ENCODE results near the gene HID1. TPM values are rescaled to one million over a fixed set of nuclear protein-coding genes. Genes with fewer than 3 reads are reported as not detected.

HID1 gene
- total RNA-seq, 1 experiment from 2014 or later = 43.8 TPM

DNA sequence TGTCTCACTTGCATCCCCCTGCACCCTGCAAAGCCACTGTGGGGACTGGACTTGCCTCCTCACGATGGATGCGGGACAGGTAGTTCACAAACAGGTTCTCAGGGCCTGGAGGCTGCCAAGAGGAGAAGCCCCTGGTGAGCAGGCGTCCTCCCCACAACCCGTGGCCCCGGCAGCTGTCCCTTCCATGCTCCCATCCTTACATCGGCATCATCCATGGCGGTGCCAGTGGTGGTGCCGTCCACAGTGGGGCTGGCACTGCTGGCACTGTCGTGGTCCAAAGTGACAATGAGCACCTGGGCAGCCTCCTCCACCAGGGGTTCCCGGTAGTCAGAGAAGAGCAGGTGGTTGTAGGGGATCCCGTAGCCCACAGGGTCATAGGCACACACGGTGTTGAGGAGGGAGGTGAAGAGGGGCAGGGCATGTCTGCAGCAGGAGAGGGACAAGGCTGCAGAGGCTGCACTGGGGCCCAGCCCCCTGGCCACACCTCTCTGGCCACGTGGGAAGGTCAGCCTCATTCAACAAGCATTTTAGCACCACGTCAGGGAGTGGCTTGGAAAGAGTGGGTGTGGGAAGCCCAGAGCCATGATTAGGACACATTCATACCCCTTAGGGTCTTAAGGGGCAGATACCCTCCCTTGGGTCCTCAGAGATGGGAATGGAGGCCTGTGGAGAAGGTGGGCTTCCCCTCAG, 12.6 kb downstream of the HID1 start:
- ChIA-PET POLR2A (interaction anchor here (0.8 to 2.3 kb wide), 2 partner anchors 12 to 150 kb away, joined by 3 to 5 read pairs; partner anchors contain the start of genes ARMC7 and HID1), RAD21 (ENCODE audit: low non-redundant PET in 1 of 2, low total read pairs in 2 of 2, uncharacterized antibody in 2 of 2, unreplicated experiment in 2 of 2) (interaction anchor here in 1 of 2 experiments (0.8 to 1.9 kb wide), 6 partner anchors 35 to 239 kb away, joined by 3 to 11 read pairs (median 4); partner anchors contain the start of gene FDXR), CTCF (interaction anchor here (0.8 to 3.9 kb wide), 27 partner anchors 8 to 302 kb away, joined by 3 to 36 read pairs (median 12); partner anchors contain the start of genes FDXR, HID1, MRPL58 and OTOP2)
- peak; percentile 42 for ATAC-seq
- H3K9me2 ChIP-seq (ENCODE audit: insufficient read depth) = no peaks in the 10 kb centered on the region
- H3K4me2 ChIP-seq (ENCODE audit: low read length) = peak overlapping the region; percentile 52
- peaks cover 7 to 17% of the 10 kb centered on the region in 2 experiments; a peak in 3 of 4 replicates for H3K4me1 ChIP-seq (ENCODE audit: control insufficient read depth in 1 of 2, insufficient read depth in 2 of 2, low read length in 2 of 2)
- no peak overlapping the region for H3K4me3 ChIP-seq (replicated peaks in 1 of 2; ENCODE audit: low read depth in 1 of 2, low read length in 2 of 2)
- H3K36me3 ChIP-seq (ENCODE audit: control insufficient read depth in 1 of 2, insufficient read depth in 2 of 2, low read length in 2 of 2) = no peaks in the 10 kb centered on the region
- peak overlapping the region; percentile 23; the same call in 1 of the 2 replicates for H3K9ac ChIP-seq (ENCODE audit: low read length)
- TF ChIP-seq, protein P1, sequence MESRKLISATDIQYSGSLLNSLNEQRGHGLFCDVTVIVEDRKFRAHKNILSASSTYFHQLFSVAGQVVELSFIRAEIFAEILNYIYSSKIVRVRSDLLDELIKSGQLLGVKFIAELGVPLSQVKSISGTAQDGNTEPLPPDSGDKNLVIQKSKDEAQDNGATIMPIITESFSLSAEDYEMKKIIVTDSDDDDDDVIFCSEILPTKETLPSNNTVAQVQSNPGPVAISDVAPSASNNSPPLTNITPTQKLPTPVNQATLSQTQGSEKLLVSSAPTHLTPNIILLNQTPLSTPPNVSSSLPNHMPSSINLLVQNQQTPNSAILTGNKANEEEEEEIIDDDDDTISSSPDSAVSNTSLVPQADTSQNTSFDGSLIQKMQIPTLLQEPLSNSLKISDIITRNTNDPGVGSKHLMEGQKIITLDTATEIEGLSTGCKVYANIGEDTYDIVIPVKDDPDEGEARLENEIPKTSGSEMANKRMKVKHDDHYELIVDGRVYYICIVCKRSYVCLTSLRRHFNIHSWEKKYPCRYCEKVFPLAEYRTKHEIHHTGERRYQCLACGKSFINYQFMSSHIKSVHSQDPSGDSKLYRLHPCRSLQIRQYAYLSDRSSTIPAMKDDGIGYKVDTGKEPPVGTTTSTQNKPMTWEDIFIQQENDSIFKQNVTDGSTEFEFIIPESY (IDR thresholded peaks at IDR 0.05; ENCODE audit: extremely low read depth, insufficient replicate concordance, low read length) = no peak
- TF ChIP-seq EZH2 (IDR thresholded peaks at IDR 0.05) (no peak), FOSL1 (IDR thresholded peaks at IDR 0.05; ENCODE audit: low read depth) (no peak), JUND (IDR thresholded peaks at IDR 0.05) (no peak), ATF3 (IDR thresholded peaks at IDR 0.05) (no peak), TCF7L2 (IDR thresholded peaks at IDR 0.05; ENCODE audit: borderline replicate concordance, extremely low read depth, insufficient read depth, insufficient read length) (no peak), YY1 (IDR thresholded peaks at IDR 0.05; ENCODE audit: extremely low read depth, insufficient replicate concordance, low read depth, low read length) (no peak)
- H3K27ac ChIP-seq (ENCODE audit: low read depth, low read length) = peak overlapping the region; percentile 29; the same call in 1 of the 2 replicates
- no peak for DNase-seq (ENCODE audit: low read depth, low spot score)
- no TSS peak for BruUV-seq (replicated peaks)
- no peak overlapping the region for H2AFZ ChIP-seq (ENCODE audit: low read depth, low read length, poor library complexity, severe bottlenecking)
- H3K9me3 ChIP-seq (ENCODE audit: control insufficient read depth in 1 of 2, insufficient read depth in 1 of 2, low read depth in 1 of 2, low read length in 2 of 2) = no peaks in the 10 kb centered on the region
- H3K79me2 ChIP-seq (ENCODE audit: insufficient read depth, low read length) = no peaks in the 10 kb centered on the region
- no peaks in the 10 kb centered on the region for H3K27me3 ChIP-seq (ENCODE audit: insufficient read depth, low read length)
- intact Hi-C loops (cut with micrococcal nuclease) = loop anchor here (2.0 to 5.0 kb wide), 3 partner anchors 72 to 151 kb away; partner anchors contain the start of gene FDXR
- no peaks in the 10 kb centered on the region for H4K20me1 ChIP-seq (ENCODE audit: insufficient read depth)
